Epithelial cell of esophagus (primary cell): ENCODE results near the gene EGFL7.

Experiments
- DNase-seq: peaks from one replicate; pipeline ENCODE4 v3.0.0; 2010; ENCODE audit warnings: low read depth
- H3K4me3 ChIP-seq: 2 replicates; pipeline ENCODE4 v1.5.1; 2011; ENCODE audit warnings: mild to moderate bottlenecking, low read length, control low read depth
- TF ChIP-seq, protein P1 (sequence below): IDR thresholded peaks from 2 replicates; pipeline ENCODE4 v1.5.1; 2011; ENCODE audit warnings: low read depth, mild to moderate bottlenecking, low read length, control low read depth, inconsistent platforms; ENCODE audit not compliant: insufficient read depth; ENCODE audit errors: missing control alignments

EGFL7 gene

GRCh38 chr9:136673975-136674785 lies 11.5 kb downstream of the EGFL7 start:
- DNase-seq, result no peak
- TF ChIP-seq, protein P1, sequence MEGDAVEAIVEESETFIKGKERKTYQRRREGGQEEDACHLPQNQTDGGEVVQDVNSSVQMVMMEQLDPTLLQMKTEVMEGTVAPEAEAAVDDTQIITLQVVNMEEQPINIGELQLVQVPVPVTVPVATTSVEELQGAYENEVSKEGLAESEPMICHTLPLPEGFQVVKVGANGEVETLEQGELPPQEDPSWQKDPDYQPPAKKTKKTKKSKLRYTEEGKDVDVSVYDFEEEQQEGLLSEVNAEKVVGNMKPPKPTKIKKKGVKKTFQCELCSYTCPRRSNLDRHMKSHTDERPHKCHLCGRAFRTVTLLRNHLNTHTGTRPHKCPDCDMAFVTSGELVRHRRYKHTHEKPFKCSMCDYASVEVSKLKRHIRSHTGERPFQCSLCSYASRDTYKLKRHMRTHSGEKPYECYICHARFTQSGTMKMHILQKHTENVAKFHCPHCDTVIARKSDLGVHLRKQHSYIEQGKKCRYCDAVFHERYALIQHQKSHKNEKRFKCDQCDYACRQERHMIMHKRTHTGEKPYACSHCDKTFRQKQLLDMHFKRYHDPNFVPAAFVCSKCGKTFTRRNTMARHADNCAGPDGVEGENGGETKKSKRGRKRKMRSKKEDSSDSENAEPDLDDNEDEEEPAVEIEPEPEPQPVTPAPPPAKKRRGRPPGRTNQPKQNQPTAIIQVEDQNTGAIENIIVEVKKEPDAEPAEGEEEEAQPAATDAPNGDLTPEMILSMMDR, result no peak
- H3K4me3 ChIP-seq, result no peak overlapping the region

DNA sequence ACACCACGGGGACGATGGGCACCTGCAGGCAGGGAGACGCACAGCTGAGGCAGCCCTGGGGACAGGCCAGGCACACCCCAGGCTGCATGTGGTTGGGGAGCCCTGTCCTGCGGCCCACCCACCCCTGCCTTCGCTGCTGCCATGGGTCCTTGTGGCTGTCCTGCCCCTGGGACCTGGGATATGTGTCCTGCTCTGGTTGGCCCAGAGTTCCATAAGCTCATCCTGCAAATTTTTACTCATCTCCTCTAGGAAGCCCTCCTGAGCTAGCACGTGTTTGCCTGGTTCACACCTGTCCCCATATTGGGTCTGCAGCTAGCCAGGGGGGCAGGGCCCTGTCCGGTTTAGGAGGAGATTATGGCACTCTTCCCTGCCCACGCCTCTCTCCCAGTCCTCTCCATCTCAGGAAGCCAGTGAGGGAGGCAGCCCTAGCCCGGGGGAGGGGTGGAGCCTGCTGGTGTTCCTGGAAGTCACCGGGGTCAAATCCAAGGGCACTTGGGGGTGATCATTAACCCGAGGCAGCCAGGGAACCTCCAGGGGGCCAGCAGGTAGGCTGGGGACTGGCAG lies 12.2 kb downstream of the EGFL7 start:
- TF ChIP-seq, protein P1, result no peak
- no peak for DNase-seq
- H3K4me3 ChIP-seq, result no peak overlapping the region

- H3K4me3 ChIP-seq, result no peak overlapping the region
- no peak for DNase-seq
- TF ChIP-seq, protein P1, result no peak
These were observed 13.0 kb downstream of the EGFL7 start for GRCh38 chr9:136675477-136676296.

GRCh38 chr9:136676297-136676794 lies 13.6 kb downstream of the EGFL7 start:
- TF ChIP-seq, protein P1, result no peak
- DNase-seq, result no peak
- H3K4me3 ChIP-seq, result no peak overlapping the region

- H3K4me3 ChIP-seq, result no peak overlapping the region
- TF ChIP-seq, protein P1, result no peak
- no peak for DNase-seq
These were observed 14.4 kb downstream of the EGFL7 start for GRCh38 chr9:136676920-136677686.

GRCh38 chr9:136678034-136678433 lies 15.3 kb downstream of the EGFL7 start:
- DNase-seq, result no peak
- TF ChIP-seq, protein P1, result no peak
- no peak overlapping the region for H3K4me3 ChIP-seq
